Activated CD8-positive, alpha-beta T cell treated with anti-CD3 and anti-CD28 coated beads, Interleukin-2, amount 10 ng/mL, durations not matched to agents 7 days and 5 days (primary cell): ENCODE measurements around the gene GABBR1. TPM values are rescaled to one million over a fixed set of nuclear protein-coding genes. Genes with fewer than 3 reads are reported as not detected.
A peak's percentile ranks its signal among the peaks of the same experiment; 100 is the strongest.
"Not testable (repeated sequence)": the region's sequence is repeated elsewhere in the genome, so short reads cannot be mapped to it uniquely, and the experiment has no call there.

Source experiments
- ATAC-seq: fragments of 150-1000 bp; cut with Tn5 transposase; one replicate; pipeline ENCODE4 v1.10.0; 2021; ENCODE audit warnings: moderate library complexity
- CTCF ChIA-PET: fragments of 350-600 bp; sonication (Branson Sonifier 250); formaldehyde crosslinking; loops from one replicate; lab custom pipeline; 2021; ENCODE audit warnings: antibody characterized with exemption; lab: Charles Lee
- POLR2A ChIA-PET: fragments of 350-600 bp; sonication (Branson Sonifier 250); formaldehyde crosslinking; loops from one replicate; lab custom pipeline; 2021; ENCODE audit warnings: antibody characterized with exemption; lab: Charles Lee
- DNase-seq: peaks from one replicate; pipeline ENCODE4 v3.0.0-alpha.2; 2020
- H3K27ac Mint-ChIP-seq: one replicate; pipeline ENCODE4 v1.8.0; 2021; ENCODE audit warnings: mild to moderate bottlenecking, mixed read lengths
- H3K27me3 Mint-ChIP-seq: one replicate; pipeline ENCODE4 v1.8.0; 2021; ENCODE audit warnings: low read depth, mixed read lengths
- H3K36me3 Mint-ChIP-seq: one replicate; pipeline ENCODE4 v1.8.0; 2021; ENCODE audit warnings: low read depth, mixed read lengths
- H3K4me1 Mint-ChIP-seq: one replicate; pipeline ENCODE4 v1.8.0; 2021; ENCODE audit warnings: low read depth, mixed read lengths
- H3K4me3 Mint-ChIP-seq: one replicate; pipeline ENCODE4 v1.8.0; 2021; ENCODE audit warnings: mild to moderate bottlenecking, mixed read lengths
- H3K9me3 Mint-ChIP-seq: one replicate; pipeline ENCODE4 v1.8.0; 2022; ENCODE audit warnings: mixed read lengths; ENCODE audit not compliant: insufficient read depth
- total RNA-seq, 2 experiments: library from RNA; stranded (reverse); gene quantifications; one replicate each; pipeline ENCODE4 v1.2.3, GENCODE V29; 2021

Gene GABBR1
- 1 to 10 TPM; 3.2 to 3.7 TPM for total RNA-seq

DNA sequence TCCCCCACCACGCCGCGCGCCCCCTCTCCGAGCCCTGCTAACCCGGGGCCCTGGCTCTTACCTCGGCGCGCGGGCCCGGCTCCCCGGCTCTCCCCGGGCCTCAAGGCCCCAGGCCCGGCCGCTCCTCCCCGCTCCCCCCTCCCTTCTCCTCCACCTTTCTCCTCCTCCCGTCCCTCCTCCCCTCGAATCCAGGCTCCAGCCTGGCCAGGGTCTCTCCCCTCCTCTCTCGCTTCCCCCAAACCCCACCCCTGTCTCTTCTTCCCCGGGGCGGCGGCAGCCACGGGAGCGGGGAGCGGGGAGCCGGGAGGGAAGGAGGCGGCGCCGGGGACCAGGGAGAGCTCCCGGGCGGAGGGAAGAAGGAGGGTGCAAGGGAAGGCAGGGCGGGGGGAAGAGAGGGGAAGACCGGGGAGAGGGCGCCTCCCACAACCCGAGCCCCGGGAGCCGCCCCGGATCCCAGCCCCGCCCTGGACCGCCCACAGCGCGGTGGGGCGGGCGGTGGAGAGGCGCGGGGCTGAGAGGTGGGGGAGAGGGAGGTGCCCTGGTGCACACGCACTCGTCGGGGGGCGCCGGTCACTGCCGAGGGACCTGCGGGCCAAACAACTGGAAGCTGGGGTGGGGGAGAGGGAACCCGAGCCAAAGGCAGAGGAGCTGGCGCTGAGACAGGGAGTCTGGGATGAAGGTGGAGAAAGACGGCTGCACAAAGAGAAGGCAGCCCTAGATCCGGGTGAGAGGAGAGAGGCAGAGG is at the start of gene GABBR1:
Gene GABBR1 (minus strand): TSS at position 395 of the 745 bp plus-strand sequence. CDS start 798 bp downstream, outside the sequence.
- peak; percentile 85 for ATAC-seq
- Mint-ChIP-seq H3K9me3 (no peaks in the 10 kb centered on the region), H3K4me3 (peak within 1 kb of the TSS; percentile 73), H3K4me1 (peaks cover 36% of the 10 kb centered on the region), H3K27ac (peak within 1 kb of the TSS; percentile 1), H3K27me3 (peaks cover 54% of the 10 kb centered on the region), H3K36me3 (no peaks in the 10 kb centered on the region)
- ChIA-PET CTCF (interaction anchor here (0.8 to 2.0 kb wide), 4 partner anchors 13 to 21 kb away, joined by 3 to 14 read pairs (median 6); no protein-coding TSS in a partner anchor), POLR2A (interaction anchor here (2.1 kb wide), 1 partner anchor 17 kb away, joined by 6 read pairs; no protein-coding TSS in a partner anchor)
- peak; percentile 67 for DNase-seq

DNA sequence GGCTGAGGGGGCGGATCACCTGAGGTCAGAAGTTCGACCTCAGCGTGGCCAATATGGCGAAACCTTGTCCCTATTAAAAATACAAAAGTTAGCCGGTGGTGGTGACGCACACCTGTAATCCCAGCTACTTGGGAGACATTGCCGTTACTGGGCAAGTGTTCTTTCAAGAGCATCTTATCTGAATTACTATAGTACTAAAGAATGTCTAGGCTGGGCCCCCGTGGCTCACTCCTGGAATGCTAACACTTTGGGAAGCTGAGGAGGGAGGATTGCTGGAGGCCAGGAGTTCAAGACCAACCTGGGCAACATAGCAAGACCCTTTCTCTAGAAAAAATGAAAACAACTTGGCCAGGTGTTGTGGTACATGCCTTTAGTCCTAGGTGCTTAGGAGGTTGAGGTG is 48.8 kb upstream of the GABBR1 start:
- ChIA-PET CTCF (interaction anchor here (1.6 kb wide), 1 partner anchor 28 kb away, joined by 5 read pairs; no protein-coding TSS in a partner anchor), POLR2A (no interaction called here)
- no peak for ATAC-seq
- Mint-ChIP-seq H3K4me1 (peaks cover 12% of the 10 kb centered on the region), H3K9me3 (no peaks in the 10 kb centered on the region), H3K36me3 (no peaks in the 10 kb centered on the region), H3K27me3 (peaks cover 4% of the 10 kb centered on the region), H3K27ac (no peak overlapping the region), H3K4me3 (no peak overlapping the region)
- no peak for DNase-seq

DNA sequence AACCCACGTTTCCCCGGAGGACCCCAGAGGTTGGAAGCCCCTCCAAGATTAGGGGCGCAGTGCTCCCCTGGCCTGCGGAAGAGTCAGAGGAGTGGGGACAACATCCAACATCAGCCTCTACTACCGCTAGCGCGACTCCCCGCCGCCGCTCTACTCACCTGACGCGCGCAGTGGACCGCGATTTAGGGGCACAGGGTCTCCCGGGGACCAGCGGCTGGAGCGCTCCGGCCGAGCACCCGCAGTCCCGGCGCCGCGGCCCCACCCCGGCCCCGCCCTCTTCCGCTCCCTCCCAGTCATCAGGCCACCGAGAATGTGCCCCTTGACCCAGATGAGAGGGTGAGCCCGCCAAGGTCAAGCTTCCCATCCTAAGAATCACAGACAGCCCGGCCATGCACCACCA is 47.9 kb upstream of the GABBR1 start, which contains the start of gene ZFP57:
Gene ZFP57 (minus strand): TSS at position 249 of the 400 bp plus-strand sequence. CDS start 4,149 bp downstream, outside the sequence.
- ChIA-PET CTCF (no interaction called here), POLR2A (no interaction called here)
- ATAC-seq: no peak
- no peak within 1 kb of the TSS for H3K27ac Mint-ChIP-seq
- no peaks in the 10 kb centered on the region for H3K9me3 Mint-ChIP-seq
- no peak for DNase-seq
- H3K4me1 Mint-ChIP-seq: peaks cover 16% of the 10 kb centered on the region
- H3K4me3 Mint-ChIP-seq: no peak within 1 kb of the TSS
- no peaks in the 10 kb centered on the region for H3K36me3 Mint-ChIP-seq
- peaks cover 4% of the 10 kb centered on the region for H3K27me3 Mint-ChIP-seq

DNA sequence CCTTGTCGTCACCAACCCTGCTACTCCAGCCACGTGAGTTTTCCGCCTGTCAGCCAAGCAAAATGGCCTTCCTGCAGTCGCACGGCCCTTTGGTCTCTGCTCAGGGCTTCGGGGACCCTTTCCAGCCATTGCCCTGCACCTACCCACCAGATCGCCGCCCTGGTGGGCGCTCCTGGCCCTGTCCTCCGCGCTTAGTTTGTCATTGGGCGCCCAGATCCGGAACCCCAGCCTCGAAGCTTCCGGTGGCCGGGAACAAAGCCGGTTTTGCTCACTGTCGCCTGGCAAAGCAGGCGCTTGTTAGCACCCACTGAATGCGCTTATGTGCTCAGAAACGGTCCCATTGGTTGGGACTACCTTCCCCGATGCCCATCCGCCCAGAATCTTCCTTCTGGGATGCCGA is 47.4 kb upstream of the GABBR1 start:
- DNase-seq (no peak), ATAC-seq (no peak)
- peaks cover 16% of the 10 kb centered on the region for H3K4me1 Mint-ChIP-seq
- ChIA-PET CTCF (interaction anchor here (6.2 kb wide), 1 partner anchor 29 kb away, joined by 69 read pairs; no protein-coding TSS in a partner anchor), POLR2A (no interaction called here)
- H3K27me3 Mint-ChIP-seq: peaks cover 2% of the 10 kb centered on the region
- no peak overlapping the region for H3K4me3 Mint-ChIP-seq
- H3K9me3 Mint-ChIP-seq: no peaks in the 10 kb centered on the region
- H3K36me3 Mint-ChIP-seq: no peaks in the 10 kb centered on the region
- no peak overlapping the region for H3K27ac Mint-ChIP-seq

DNA sequence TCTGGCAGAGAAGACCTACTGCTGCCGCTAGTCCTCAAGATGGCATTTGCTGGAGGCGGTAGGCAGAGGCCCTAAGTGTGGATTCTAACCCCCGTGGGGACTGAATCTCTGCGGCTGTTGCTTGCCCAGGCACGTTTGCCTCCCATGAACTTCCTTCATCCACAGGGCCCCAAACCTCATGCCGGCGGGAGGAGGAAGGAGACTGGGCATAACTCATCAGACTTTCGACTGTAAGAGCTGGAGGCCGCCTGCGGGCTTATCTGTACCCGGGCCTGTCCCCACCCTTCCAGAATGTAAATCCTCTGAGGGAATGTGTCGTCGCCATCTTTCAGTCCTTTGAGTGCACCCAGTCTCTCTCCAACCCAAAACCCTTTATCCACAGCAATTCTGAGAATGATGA is 47.0 kb upstream of the GABBR1 start:
- no peak overlapping the region for H3K27ac Mint-ChIP-seq
- no peak overlapping the region for H3K4me3 Mint-ChIP-seq
- ATAC-seq (no peak), DNase-seq (no peak)
- ChIA-PET POLR2A (no interaction called here), CTCF (interaction anchor here (6.2 kb wide), 1 partner anchor 28 kb away, joined by 69 read pairs; no protein-coding TSS in a partner anchor)
- peaks cover 16% of the 10 kb centered on the region for H3K4me1 Mint-ChIP-seq
- no peaks in the 10 kb centered on the region for H3K27me3 Mint-ChIP-seq
- H3K9me3 Mint-ChIP-seq: no peaks in the 10 kb centered on the region
- no peaks in the 10 kb centered on the region for H3K36me3 Mint-ChIP-seq

DNA sequence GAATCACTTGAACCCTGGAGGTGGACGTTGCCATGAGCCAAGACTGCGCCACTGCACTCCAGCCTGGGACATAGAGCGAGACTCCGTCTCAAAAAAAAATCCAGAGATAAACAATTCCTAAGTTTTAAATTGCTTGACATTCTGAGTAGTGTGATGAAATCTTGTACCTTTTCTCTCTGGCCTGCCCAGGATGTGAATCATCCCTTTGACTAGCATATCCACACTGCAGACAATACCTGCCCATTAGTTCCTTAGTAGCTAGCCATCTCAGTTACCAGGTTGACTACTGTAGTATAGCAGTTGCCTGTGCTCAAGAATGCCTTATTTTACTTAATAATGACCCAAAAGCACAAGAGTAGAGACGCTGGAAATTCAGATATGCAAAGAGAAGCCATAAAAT is 45.1 kb upstream of the GABBR1 start:
- ChIA-PET POLR2A (no interaction called here), CTCF (interaction anchor here (1.2 to 6.2 kb wide), 2 partner anchors 18 to 26 kb away, joined by 4 to 69 read pairs; no protein-coding TSS in a partner anchor)
- Mint-ChIP-seq H3K9me3 (no peaks in the 10 kb centered on the region), H3K4me1 (peaks cover 10% of the 10 kb centered on the region), H3K36me3 (no peaks in the 10 kb centered on the region), H3K27me3 (peaks cover 7% of the 10 kb centered on the region), H3K27ac (no peak overlapping the region), H3K4me3 (no peak overlapping the region)
- no peak for DNase-seq
- ATAC-seq: no peak

DNA sequence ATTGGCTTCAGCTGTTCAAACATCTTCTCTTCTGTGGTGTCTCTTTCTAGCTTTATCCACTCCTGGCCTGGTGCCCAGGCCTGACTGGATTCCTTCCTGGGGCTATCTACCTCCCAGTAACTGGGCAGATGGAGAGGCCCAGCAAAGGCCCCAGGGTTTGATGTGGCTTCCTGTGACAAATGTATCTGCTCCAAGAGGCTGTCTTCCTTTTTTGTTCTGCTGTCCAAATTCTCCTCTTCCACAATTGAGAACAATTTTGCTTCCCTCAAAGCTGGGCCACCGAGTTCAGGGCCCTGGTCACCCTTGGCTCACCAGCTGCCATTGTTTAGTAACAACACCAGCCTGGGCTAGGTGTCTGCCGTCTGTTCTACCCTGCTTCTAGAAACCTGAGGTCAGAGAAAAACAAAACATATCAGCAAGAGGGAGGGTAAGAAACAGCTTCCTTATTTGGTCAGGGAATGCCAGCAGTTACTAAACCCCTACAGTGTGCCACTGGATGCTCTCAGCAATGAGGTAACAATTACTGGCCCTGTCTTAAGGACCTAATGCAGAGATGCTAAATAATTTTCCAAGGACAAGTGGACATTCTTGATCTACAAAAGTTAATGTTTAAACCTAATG is 44.1 kb upstream of the GABBR1 start:
- CTCF ChIA-PET: interaction anchor here (1.2 to 6.2 kb wide), 3 partner anchors 20 to 26 kb away, joined by 3 to 69 read pairs (median 4); no protein-coding TSS in a partner anchor

DNA sequence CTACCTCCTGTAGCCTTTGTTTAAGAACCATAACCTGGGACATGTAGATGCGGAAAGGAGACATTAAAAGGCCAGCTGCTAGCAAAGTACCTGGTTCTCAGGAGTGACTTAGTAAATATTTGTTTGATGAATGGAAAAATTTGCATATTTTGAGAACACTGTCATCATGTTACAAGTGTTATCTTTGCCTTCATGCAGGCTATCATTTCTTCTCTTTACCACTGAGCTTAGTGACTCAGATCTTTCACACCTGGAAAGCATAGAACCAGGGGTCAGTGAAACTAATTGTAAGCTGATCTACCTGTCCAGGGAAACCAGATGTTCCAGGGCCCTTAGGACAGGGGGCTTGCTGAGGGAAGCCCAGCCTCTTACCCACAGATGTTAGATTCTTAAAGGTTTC is 42.6 kb upstream of the GABBR1 start:
- DNase-seq: no peak
- Mint-ChIP-seq H3K4me1 (peaks cover 10% of the 10 kb centered on the region), H3K4me3 (no peak overlapping the region), H3K27ac (no peak overlapping the region), H3K27me3 (peaks cover 16% of the 10 kb centered on the region), H3K36me3 (no peaks in the 10 kb centered on the region), H3K9me3 (no peaks in the 10 kb centered on the region)
- ATAC-seq: no peak
- ChIA-PET POLR2A (no interaction called here), CTCF (interaction anchor here (1.6 to 6.2 kb wide), 2 partner anchors 24 to 159 kb away, joined by 4 to 69 read pairs; no protein-coding TSS in a partner anchor)

More for the DNA sequence above, 44.1 kb upstream of the GABBR1 start:
- H3K9me3 Mint-ChIP-seq: no peaks in the 10 kb centered on the region
- ATAC-seq (no peak), DNase-seq (no peak)
- H3K27ac Mint-ChIP-seq: no peak overlapping the region
- H3K4me1 Mint-ChIP-seq: peaks cover 10% of the 10 kb centered on the region
- POLR2A ChIA-PET: no interaction called here
- H3K4me3 Mint-ChIP-seq: no peak overlapping the region
- H3K27me3 Mint-ChIP-seq: peaks cover 9% of the 10 kb centered on the region
- no peaks in the 10 kb centered on the region for H3K36me3 Mint-ChIP-seq

DNA sequence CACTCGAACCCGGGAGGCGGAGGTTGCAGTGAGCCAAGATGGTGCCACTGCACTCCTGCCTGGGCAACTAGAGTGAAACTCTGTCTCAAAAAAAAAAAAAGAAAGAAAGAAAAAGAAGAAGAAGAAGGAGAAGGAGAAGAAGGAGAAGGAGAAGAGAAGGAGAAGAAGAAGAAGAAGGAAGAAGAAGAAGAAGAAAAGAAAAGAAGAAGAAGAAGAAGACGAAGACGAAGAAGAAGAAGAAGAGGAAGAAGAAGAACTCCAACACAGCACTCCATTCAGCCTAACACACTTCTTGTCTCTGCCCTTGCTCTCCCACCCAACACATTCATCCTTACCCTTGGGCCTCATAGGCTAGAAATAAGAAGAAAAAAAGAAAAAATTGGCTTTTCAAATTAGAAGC is 41.0 kb upstream of the GABBR1 start:
- DNase-seq: no peak
- ChIA-PET CTCF (interaction anchor here (1.6 kb wide), 1 partner anchor 160 kb away, joined by 4 read pairs; no protein-coding TSS in a partner anchor), POLR2A (no interaction called here)
- no peak for ATAC-seq
- no peaks in the 10 kb centered on the region for H3K36me3 Mint-ChIP-seq
- no peak overlapping the region for H3K4me3 Mint-ChIP-seq
- H3K27me3 Mint-ChIP-seq: peaks cover 16% of the 10 kb centered on the region
- H3K9me3 Mint-ChIP-seq: no peaks in the 10 kb centered on the region
- no peak overlapping the region for H3K27ac Mint-ChIP-seq
- H3K4me1 Mint-ChIP-seq: peaks cover 10% of the 10 kb centered on the region

DNA sequence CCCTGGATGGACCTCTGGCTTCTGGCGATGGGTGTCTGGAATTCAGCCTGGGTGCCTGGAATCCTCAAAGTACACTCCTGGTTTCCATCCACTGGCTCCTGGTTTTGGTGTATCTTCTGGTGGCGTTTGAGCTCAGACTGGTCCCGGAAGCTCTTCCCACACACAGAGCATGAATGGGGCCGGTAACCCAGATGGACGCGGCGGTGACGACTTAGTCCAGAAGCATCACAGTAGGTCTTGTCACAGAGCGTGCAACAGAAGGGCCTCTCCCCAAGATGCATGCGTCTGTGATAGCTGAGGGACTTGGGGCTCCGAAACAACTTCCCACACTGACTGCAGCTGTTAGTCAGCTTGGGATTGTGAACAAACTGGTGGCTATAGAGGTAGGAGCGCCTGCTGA is 40.2 kb upstream of the GABBR1 start:
- ChIA-PET CTCF (interaction anchor here (0.8 to 2.0 kb wide), 2 partner anchors 19 to 23 kb away, joined by 6 to 7 read pairs; no protein-coding TSS in a partner anchor), POLR2A (no interaction called here)
- Mint-ChIP-seq H3K9me3 (no peaks in the 10 kb centered on the region), H3K27ac (no peak overlapping the region), H3K4me3 (no peak overlapping the region), H3K27me3 (peaks cover 20% of the 10 kb centered on the region), H3K4me1 (peaks cover 10% of the 10 kb centered on the region), H3K36me3 (no peaks in the 10 kb centered on the region)
- DNase-seq: no peak
- no peak for ATAC-seq

DNA sequence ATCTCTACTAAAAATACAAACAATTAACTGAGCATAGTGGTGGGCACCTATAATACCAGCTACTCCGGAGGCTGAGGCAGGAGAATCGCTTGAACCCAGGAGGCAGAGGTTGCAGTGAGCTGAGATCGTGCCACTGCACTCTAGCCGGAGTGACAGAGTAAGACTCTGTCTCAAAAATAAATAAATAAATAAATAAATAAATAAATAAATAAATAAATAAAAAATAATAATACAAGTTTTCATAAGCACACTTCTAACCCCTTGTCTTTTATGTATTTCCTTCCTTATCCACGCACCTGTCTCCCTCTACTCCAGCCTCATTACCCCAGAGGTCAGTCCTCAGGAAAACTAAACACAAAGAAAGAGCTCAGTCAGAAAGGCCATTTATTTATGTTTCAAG is 39.1 kb upstream of the GABBR1 start:
- H3K9me3 Mint-ChIP-seq, ATAC-seq, H3K36me3 Mint-ChIP-seq, POLR2A ChIA-PET, DNase-seq, H3K4me1 Mint-ChIP-seq, H3K27ac Mint-ChIP-seq, H3K4me3 Mint-ChIP-seq: not testable (repeated sequence)
- CTCF ChIA-PET: interaction anchor here (2.0 to 3.6 kb wide), 2 partner anchors 19 to 22 kb away, joined by 7 to 15 read pairs; no protein-coding TSS in a partner anchor
- peaks cover 26% of the 10 kb centered on the region for H3K27me3 Mint-ChIP-seq
